ENCODE data around the gene ARFGEF3.

The ARFGEF3 gene

DNA sequence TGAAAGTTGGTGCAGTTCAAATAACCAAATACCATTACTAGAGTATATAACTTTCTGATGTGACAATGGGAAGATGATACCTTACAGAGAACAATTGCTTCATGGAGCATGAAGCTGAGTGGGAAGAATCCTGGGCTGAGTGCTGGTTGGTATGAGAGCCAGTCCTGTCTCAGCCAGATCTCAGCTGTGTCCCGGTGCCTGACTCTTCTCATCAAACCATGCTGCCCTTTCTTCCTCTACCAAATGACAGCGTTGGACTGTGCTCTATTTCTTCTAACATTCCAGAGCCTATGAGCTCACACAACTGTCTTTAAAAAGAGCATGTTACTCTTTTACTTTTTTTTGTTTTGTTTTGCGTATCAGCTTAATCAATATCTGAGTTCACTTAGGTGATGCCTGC lies 84.0 kb downstream of the ARFGEF3 start:
- no peak for DNase-seq

- no peak for DNase-seq
Measured at GRCh38 chr6:138246650-138247440, 85.1 kb downstream of the ARFGEF3 start.

- no peak for DNase-seq
Measured at GRCh38 chr6:138248011-138248410, 86.3 kb downstream of the ARFGEF3 start.

DNA sequence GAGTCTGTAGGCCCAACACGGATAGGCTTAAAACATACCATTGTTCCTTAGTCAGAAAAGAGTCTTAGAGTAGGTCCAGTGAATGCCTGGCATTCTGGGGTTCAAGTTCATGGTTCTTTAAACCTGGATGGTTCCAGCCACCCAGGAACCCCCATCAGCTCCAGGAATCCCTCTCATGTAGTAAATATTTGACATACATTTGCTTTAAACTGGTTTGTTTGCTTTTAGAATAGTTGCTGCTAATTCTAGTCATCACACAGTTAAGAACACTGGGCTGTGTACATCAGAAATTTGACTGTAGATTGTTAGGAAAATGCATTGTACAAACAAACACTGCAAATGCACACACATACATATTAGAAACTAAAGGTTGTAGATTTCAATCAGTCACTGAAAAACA lies 87.1 kb downstream of the ARFGEF3 start:
- no peak for DNase-seq

GRCh38 chr6:138250053-138250452 lies 88.3 kb downstream of the ARFGEF3 start:
- DNase-seq: no peak

DNA sequence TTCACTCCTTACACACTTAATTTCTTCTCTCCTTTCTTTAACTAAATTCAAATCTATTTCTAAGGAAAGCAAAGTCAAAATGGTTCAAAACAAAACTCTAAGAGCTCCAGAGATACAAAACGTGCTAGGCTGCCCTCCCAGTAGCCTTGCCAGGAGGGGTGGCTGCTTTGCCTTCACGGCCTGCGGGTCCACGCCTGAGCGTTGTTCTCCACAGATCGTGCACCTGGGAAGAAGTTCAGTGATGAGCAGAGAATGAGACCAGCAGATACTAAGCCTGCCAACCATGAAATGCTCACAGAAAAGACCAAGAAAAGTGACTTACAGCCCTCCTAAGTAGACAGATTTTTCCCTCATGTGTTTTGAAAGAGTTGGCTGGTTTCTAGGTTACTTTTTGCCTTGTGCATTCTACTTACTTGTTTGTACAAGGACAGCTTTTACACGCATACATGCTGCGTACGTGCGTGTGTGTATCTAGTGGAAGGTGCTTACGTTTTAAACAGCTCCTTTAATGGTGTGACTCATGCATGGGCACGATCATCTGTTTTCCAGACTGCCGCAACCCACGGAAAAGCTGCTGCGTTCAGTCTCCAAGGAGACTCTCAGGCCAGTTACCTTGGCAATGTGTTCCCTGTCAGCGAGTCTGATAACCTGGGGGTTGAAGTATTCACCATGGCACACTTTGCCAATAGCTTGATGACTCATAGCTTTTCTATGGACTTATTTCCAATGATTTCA lies 88.9 kb downstream of the ARFGEF3 start:
- no peak for DNase-seq

DNA sequence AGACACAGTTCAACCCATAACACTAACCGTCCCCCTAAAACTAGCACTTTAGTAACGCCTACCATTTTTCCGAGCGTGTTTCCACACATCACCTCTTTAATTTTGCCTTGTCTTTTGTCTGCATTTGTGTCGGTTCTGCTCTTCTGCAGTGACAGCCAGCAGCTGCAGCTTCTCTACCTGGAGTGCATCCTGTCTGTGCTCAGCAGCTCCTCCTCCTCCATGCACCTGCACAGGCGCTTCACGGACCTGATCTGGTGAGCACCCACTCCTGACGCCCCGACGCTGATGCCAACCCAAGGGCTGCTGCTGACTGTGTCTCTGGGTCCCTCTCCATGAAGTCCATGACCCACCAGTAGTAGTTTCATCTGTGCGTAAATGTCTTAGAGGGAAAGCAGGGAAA lies 92.0 kb downstream of the ARFGEF3 start:
- no peak for DNase-seq

DNA sequence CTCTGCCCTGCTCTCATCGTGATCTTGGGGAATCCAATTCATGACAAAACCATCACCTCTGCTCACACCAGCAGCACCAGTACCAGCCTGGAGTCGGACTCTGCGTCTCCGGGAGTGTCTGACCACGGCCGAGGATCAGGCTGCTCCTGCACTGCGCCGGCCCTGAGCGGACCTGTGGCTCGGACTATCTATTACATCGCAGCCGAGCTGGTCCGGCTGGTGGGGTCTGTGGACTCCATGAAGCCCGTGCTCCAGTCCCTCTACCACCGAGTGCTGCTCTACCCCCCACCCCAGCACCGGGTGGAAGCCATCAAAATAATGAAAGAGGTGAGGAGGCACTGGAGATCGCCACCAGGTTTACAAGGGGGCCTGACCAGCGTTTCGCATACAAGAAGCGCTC lies 93.7 kb downstream of the ARFGEF3 start:
- DNase-seq: no peak

- DNase-seq: no peak
Measured at GRCh38 chr6:138257638-138258040, 95.9 kb downstream of the ARFGEF3 start.

DNA sequence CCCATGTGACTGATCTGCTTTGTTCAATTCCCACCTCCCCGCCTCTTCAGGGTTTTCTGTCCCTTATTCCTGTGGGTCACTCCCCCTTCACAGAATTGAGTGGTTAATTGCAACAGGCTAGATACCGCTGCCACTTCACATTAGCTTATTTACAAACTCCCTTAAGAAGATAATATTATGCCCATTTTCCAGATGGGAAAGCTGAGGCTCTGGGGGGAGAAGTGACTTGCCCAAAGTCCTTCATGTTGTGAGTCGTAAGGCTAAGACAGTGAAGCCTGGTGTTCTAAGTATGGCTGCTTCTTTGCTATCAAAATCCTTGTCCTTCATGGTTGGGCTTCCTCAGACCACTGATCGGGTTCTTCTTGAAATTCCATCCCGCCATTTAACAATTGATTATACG lies 96.5 kb downstream of the ARFGEF3 start:
- no peak for DNase-seq

GRCh38 chr6:138258991-138259390 lies 97.3 kb downstream of the ARFGEF3 start:
- no peak for DNase-seq

DNA sequence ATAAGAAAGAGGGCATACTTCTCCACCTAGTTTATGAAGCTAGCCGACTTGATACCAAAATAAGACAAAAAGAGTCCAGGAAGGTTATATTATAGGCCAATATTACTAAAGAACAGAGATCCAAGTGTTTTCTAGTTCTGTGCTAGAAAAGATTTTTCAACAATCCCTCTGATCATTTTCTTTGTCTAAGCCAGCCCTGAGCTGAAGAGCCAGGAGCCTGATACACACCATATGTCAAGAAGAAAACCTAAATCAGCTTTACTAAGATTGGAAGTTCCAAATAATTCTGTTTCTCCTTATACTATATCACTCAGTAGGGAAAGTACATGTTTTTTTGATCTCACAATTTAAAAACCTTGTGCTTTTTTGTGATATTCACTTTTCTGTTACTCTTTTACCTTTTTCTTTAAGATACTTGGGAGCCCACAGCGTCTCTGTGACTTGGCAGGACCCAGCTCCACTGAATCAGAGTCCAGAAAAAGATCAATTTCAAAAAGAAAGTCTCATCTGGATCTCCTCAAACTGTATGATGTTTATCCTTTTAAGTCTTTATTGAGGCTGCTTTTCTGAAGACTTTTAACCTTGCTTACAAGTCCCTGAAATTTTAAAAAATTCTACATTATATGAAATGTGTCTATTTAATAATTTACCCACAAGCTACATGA lies 99.5 kb downstream of the ARFGEF3 start:
- no peak for DNase-seq

GRCh38 chr6:138263963-138264362 lies 102.2 kb downstream of the ARFGEF3 start:
- DNase-seq: no peak

DNA sequence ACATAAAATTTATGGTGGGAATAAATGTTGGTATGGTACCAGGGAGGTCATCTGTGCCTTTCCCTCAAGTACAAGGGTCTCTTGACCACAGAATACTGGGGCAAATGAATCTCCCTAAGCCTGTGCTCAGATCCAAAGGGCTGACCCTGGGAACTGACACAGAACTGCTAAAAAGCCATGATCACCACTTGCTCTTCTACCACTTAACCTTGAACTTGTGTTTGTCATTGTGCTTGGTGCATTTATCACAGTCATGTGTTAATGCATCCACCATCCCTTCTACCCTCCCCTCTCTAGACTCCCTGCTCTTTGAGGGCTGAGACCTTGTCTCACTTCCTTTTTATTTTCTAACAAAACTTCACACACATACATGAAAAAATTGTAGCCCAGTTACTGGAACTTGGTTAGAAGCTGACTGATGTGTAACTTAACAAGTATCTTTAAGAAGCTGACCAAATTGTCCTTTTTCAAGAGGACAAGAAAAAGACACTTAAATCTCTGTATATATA lies 102.7 kb downstream of the ARFGEF3 start:
- DNase-seq: no peak

DNA sequence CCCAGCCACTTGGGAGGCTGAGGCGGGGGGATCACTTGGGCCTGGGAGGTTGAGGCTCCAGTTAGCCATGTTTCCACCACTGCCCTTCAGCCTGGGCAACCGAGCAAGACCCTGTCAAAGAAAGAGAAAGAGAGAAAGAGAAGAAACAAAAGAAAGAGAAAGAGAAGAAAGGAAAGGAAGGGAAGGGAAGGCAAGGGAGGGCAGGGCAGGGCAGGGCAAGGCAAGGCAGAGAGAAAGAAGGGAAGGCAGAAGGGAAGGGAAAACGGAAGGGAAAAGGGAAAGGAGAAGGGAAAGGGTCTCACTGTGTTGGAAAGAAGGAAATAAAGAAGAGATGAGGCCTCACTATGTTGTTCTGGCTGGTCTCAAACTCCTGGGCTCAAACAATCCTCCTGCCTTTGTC lies 104.4 kb downstream of the ARFGEF3 start:
- no peak for DNase-seq

- no peak for DNase-seq
Measured at GRCh38 chr6:138267971-138268895, 106.5 kb downstream of the ARFGEF3 start.

- no peak for DNase-seq
Measured at GRCh38 chr6:138271451-138271850, 109.7 kb downstream of the ARFGEF3 start.

DNA sequence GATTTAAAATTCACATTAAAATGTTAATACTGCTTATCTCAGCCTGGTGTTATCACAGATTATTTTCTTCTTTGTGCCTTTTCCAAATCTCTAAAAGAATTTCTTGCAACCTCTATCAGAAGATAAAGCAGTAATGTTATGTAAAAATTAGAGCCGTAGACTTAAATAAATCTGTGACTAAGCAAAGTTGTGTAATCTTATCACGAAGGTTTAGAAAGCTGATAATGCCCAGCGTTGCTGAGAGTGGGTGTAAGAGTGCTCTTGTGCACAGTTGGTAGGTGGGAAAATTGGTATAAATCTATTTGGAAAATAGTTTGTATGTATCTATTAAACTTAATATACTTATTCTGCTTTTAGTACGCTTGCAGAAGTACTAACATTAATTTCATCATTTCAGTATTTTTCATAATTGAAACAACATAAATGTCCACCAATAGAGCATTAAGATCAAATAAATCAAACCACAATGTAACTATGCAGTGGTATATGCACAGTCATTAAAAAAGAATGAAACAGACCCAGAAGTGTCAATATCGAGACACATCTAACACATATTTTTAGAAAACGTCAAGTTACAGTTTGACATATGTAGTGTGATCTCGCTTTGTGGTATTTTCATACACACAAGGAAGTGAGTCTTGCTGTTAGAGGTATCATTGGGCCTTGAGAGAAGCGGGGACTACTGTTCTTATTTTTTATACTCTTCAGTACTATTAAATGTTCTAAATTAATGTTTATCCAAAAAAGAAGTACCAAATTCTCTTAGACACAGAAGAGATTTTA lies 111.0 kb downstream of the ARFGEF3 start:
- DNase-seq: no peak

GRCh38 chr6:138275976-138276375 lies 114.2 kb downstream of the ARFGEF3 start:
- no peak for DNase-seq

DNA sequence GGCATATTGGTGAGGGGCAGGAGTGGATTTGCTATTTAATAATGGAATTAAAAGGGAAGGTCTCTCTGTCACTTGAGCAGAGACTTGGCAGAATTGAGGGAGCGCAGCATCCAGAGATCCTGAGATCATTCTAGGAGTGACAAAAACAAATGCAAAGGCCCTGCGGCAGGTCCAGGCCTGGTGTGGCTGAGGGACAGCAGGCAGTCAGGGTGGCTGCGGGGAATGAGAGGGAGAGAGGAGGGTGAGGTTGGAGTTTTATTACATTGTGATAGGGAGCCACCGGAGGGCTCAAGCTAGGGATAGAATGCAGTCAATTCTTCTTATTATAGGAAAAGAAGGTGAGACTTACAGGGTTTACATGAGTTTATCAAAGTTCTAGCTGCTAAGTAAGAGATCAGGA lies 116.1 kb downstream of the ARFGEF3 start:
- DNase-seq: no peak

DNA sequence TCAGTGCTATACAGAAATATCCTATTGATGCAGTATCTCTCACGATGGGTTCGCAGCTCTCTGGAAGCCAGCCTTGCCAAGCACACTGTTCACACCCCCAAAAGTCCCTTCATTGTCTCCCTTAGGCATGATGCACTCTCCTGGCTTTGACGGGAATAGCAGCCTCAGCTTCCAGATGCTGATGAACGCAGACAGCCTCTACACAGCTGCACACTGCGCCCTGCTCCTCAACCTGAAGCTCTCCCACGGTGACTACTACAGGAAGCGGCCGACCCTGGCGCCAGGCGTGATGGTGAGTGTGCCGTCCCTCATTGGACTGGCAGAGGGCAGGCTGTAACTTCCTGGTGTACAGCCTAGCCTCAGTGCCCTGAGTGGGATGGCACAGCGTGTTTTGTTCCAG lies 116.6 kb downstream of the ARFGEF3 start:
- DNase-seq: no peak

DNA sequence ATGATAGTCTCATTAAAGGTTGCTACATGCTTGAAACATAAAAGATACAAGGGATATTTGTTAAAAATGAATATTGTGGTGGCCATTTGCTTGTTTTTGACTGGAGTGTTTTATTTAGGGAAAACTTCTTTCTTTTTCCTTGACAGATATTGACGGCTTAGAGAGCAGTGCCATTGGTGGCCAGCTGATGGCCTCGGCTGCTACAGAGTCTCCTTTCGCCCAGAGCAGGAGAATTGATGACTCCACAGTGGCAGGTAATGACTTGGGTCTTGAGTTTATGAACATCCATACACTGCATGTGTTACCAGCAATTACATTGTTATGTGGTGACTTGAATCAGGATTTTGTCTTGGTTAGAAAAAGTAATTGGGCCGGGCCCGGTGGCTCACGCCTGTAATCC lies 124.1 kb downstream of the ARFGEF3 start:
- no peak for DNase-seq
